Liver (tissue), 9 donors: ENCODE measurements around the gene NFE2L2. TPM values are rescaled to one million over a fixed set of nuclear protein-coding genes. Genes with fewer than 3 reads are reported as not detected.

Source experiments
- DNase-seq: peaks from one replicate; pipeline ENCODE4 v3.0.0-alpha.2; 2017; ENCODE audit warnings: low spot score
- H3K27ac ChIP-seq, 2 donors: one replicate each; pipeline ENCODE4 v1.7.0; 2013; ENCODE audit warnings: inconsistent platforms in 2 of 2, low read length in 2 of 2, control low read depth in 1 of 2, low read depth in 1 of 2, mild to moderate bottlenecking in 1 of 2
- H3K27me3 ChIP-seq, 4 donors: one replicate each; pipeline versions ENCODE4 v1.6.1 to v1.7.0; 2013; ENCODE audit warnings: low read length in 3 of 4, inconsistent platforms in 1 of 4, mild to moderate bottlenecking in 1 of 4, moderate library complexity in 1 of 4; ENCODE audit not compliant: control insufficient read depth in 4 of 4, insufficient read depth in 4 of 4
- H3K36me3 ChIP-seq, 4 donors: one replicate each; pipeline versions ENCODE4 v1.6.1 to v1.7.0; 2013; ENCODE audit warnings: low read length in 3 of 4, mild to moderate bottlenecking in 3 of 4, low read depth in 1 of 4, moderate library complexity in 1 of 4; ENCODE audit not compliant: control insufficient read depth in 4 of 4, insufficient read depth in 3 of 4
- H3K4me1 ChIP-seq, 4 donors: one replicate each; pipeline versions ENCODE4 v1.6.1 to v1.7.0; 2013; ENCODE audit warnings: low read length in 3 of 4, mild to moderate bottlenecking in 3 of 4, moderate library complexity in 1 of 4; ENCODE audit not compliant: control insufficient read depth in 4 of 4, insufficient read depth in 4 of 4
- H3K4me3 ChIP-seq, 3 donors: one replicate each; pipeline versions ENCODE4 v1.6.1 to v1.7.0; 2013; ENCODE audit warnings: low read length in 3 of 3, control low read depth in 1 of 3, low read depth in 1 of 3, mild to moderate bottlenecking in 1 of 3
- H3K9ac ChIP-seq, 2 donors: one replicate each; pipeline ENCODE4 v1.7.0; 2013; ENCODE audit warnings: low read length in 2 of 2, mild to moderate bottlenecking in 2 of 2, moderate library complexity in 2 of 2, control low read depth in 1 of 2, low read depth in 1 of 2
- H3K9me3 ChIP-seq, 4 donors: one replicate each; pipeline versions ENCODE4 v1.6.1 to v1.7.0; 2013; ENCODE audit warnings: low read length in 3 of 4; ENCODE audit not compliant: control insufficient read depth in 4 of 4
- ATF3 ChIP-seq: IDR thresholded peaks from 2 replicates; pipeline ENCODE4 v1.6.1; 2016; ENCODE audit warnings: antibody characterized with exemption
- CTCF ChIP-seq: fragments of 150-350 bp; IDR thresholded peaks from 2 replicates; pipeline ENCODE4 v1.5.1; 2017; ENCODE audit warnings: improper control_type of control experiment, low read depth, low read length; ENCODE audit not compliant: missing input control
- EGR1 ChIP-seq, 2 donors: IDR thresholded peaks; 2 replicates each; pipeline ENCODE4 v1.6.1; 2016 to 2018; ENCODE audit warnings: antibody characterized with exemption in 2 of 2, low read depth in 2 of 2
- FOXA1 ChIP-seq: IDR thresholded peaks from 2 replicates; pipeline ENCODE4 v1.6.1; 2016; ENCODE audit warnings: antibody characterized with exemption
- FOXA2 ChIP-seq: IDR thresholded peaks from 2 replicates; pipeline ENCODE4 v1.6.1; 2016; ENCODE audit warnings: antibody characterized with exemption
- GABPA ChIP-seq, 2 donors: IDR thresholded peaks in 1 of 2; conservative IDR thresholded peaks in 1 of 2; 2 replicates each; pipeline ENCODE4 v1.6.1; 2016; ENCODE audit warnings: antibody characterized with exemption in 2 of 2, mild to moderate bottlenecking in 1 of 2, moderate library complexity in 1 of 2
- HNF4A ChIP-seq, 2 donors: conservative IDR thresholded peaks; 2 replicates each; pipeline ENCODE4 v1.6.1; 2016; ENCODE audit warnings: antibody characterized with exemption in 2 of 2, mild to moderate bottlenecking in 2 of 2
- HNF4G ChIP-seq: IDR thresholded peaks from 2 replicates; pipeline ENCODE4 v1.6.1; 2016; ENCODE audit warnings: antibody characterized with exemption
- JUND ChIP-seq, 2 donors: IDR thresholded peaks; 2 replicates each; pipeline ENCODE4 v1.6.1; 2016; ENCODE audit warnings: antibody characterized with exemption in 2 of 2
- MAX ChIP-seq: IDR thresholded peaks from 2 replicates; pipeline ENCODE4 v1.6.1; 2016; ENCODE audit warnings: antibody characterized with exemption
- NR2F2 ChIP-seq: IDR thresholded peaks from 2 replicates; pipeline ENCODE4 v1.6.1; 2016; ENCODE audit warnings: antibody characterized with exemption
- RAD21 ChIP-seq, 2 donors: IDR thresholded peaks; 2 replicates each; pipeline ENCODE4 v1.6.1; 2016; ENCODE audit warnings: antibody characterized with exemption in 2 of 2, mild to moderate bottlenecking in 2 of 2
- REST ChIP-seq: IDR thresholded peaks from 2 replicates; pipeline ENCODE4 v1.6.1; 2016; ENCODE audit warnings: antibody characterized with exemption, mild to moderate bottlenecking
- RXRA ChIP-seq, 2 donors: IDR thresholded peaks; 2 replicates each; pipeline ENCODE4 v1.6.1; 2017 to 2018; ENCODE audit warnings: antibody characterized with exemption in 2 of 2, mild to moderate bottlenecking in 1 of 2
- SP1 ChIP-seq: IDR thresholded peaks from 2 replicates; pipeline ENCODE4 v1.6.1; 2018; ENCODE audit warnings: antibody characterized with exemption, mild to moderate bottlenecking
- TAF1 ChIP-seq: conservative IDR thresholded peaks from 2 replicates; pipeline ENCODE4 v1.6.1; 2016; ENCODE audit warnings: antibody characterized with exemption, mild to moderate bottlenecking
- YY1 ChIP-seq: IDR thresholded peaks from 2 replicates; pipeline ENCODE4 v1.6.1; 2016; ENCODE audit warnings: antibody characterized with exemption, mild to moderate bottlenecking
- ZBTB33 ChIP-seq: IDR thresholded peaks from 2 replicates; pipeline ENCODE4 v1.6.1; 2016; ENCODE audit warnings: antibody characterized with exemption
- WGBS: extraction: QIAGEN DNeasy Blood & Tissue Kit; methylation state at CpG from one replicate; pipeline ENCODE4 v1.1.7; 2013; 5-methylcytosine and 5-hydroxymethylcytosine counted together
- polyA plus RNA-seq, 2 donors: library from polyadenylated mRNA; stranded (reverse) in 1 of 2; unstranded in 1 of 2; fragments of 200-250 nt in 1 of 2; fragments of >200 nt in 1 of 2; fragmentation: Nextera tagmentation in 1 of 2; extraction: Ambion mirVana in 1 of 2; gene quantifications; one replicate each; pipeline versions ENCODE4 v1.2.1 to v1.2.3, GENCODE V29; 2013 to 2015
- total RNA-seq, 2 donors: library from RNA; depleted of rRNA; stranded (reverse); fragments of >200 nt; gene quantifications; one replicate each; pipeline ENCODE4 v1.2.3, GENCODE V29; 2014
- donor health status: healthy.
- donor health status: healthy.
- donor health status: healthy.
- donor health status: healthy.
- donor health status: healthy.

The NFE2L2 gene
- total and polyA plus RNA-seq, 4 donors: 22.5 to 31.0 (median 27.1) TPM

- Histone ChIP-seq H3K27me3 (no peaks in the 10 kb centered on the region), H3K9me3 (no peaks in the 10 kb centered on the region), H3K27ac (peak overlapping the region; percentile 99 to 100), H3K4me3 (peak overlapping the region; percentile 68 to 90 (median 89)), H3K9ac (peak overlapping the region; percentile 95 to 98), H3K4me1 (peaks cover 14 to 48% (median 22%) of the 10 kb centered on the region in 4 donors), H3K36me3 (no peaks in the 10 kb centered on the region)
- under 1% methylated on average over 81 of the region's 81 CpGs for WGBS
- DNase-seq: peak; percentile 98
- TF ChIP-seq TAF1: peak; percentile 77
- peak; percentile 54 for TF ChIP-seq ZBTB33
- TF ChIP-seq RAD21 (IDR thresholded peaks at IDR 0.05): peak; percentile 84 to 88
- TF ChIP-seq RXRA (IDR thresholded peaks at IDR 0.05): peak; percentile 90 to 91
- peak; percentile 78 for TF ChIP-seq HNF4G
- peak; percentile 91 for TF ChIP-seq YY1
- peak in 1 of 2 donors; percentile 71 for TF ChIP-seq GABPA (IDR thresholded peaks at IDR 0.05 in 1 of 2, conservative IDR thresholded peaks at IDR 0.05 in 1 of 2)
- TF ChIP-seq REST: peak; percentile 92
- TF ChIP-seq FOXA1: peak; percentile 72
- TF ChIP-seq JUND (IDR thresholded peaks at IDR 0.05): peak in 1 of 2 donors; percentile 59
- peak in 1 of 2 donors; percentile 88 for TF ChIP-seq EGR1 (IDR thresholded peaks at IDR 0.05; ENCODE audit: low read depth in 2 of 2)
- peak; percentile 90 for TF ChIP-seq NR2F2
- peak; percentile 76 for TF ChIP-seq FOXA2
- peak; percentile 91 for TF ChIP-seq MAX
- TF ChIP-seq SP1: peak; percentile 90
- peak; percentile 90 for TF ChIP-seq CTCF
- peak; percentile 90 to 94 for TF ChIP-seq HNF4A (conservative IDR thresholded peaks at IDR 0.05)
- TF ChIP-seq ATF3: peak; percentile 37
Measured at GRCh38 chr2:177263451-177264208, 897 bp downstream of the NFE2L2 start.
